Activated T-cell treated with anti-CD3 and anti-CD28 coated beads, Interleukin-2, amount 50 U/mL, for 24 hours (primary cell): ENCODE measurements around the gene TFPI2.

Experiments used
- DNase-seq: peaks from one replicate; pipeline ENCODE4 v3.0.0-alpha.2; 2020
- H3K27ac Mint-ChIP-seq: 2 replicates; pipeline ENCODE4 v1.8.0; 2020; ENCODE audit warnings: mild to moderate bottlenecking, mixed read lengths
- H3K27me3 Mint-ChIP-seq: 2 replicates; pipeline ENCODE4 v1.8.0; 2020; ENCODE audit warnings: mixed read lengths
- H3K36me3 Mint-ChIP-seq: 2 replicates; pipeline ENCODE4 v1.8.0; 2020; ENCODE audit warnings: low read depth, mixed read lengths
- H3K4me1 Mint-ChIP-seq: 2 replicates; pipeline ENCODE4 v1.8.0; 2020; ENCODE audit warnings: low read depth, mixed read lengths
- H3K4me3 Mint-ChIP-seq: 2 replicates; pipeline ENCODE4 v1.8.0; 2020; ENCODE audit warnings: mild to moderate bottlenecking, moderate library complexity, mixed read lengths
- H3K9me3 Mint-ChIP-seq: 2 replicates; pipeline ENCODE4 v1.8.0; 2020; ENCODE audit warnings: mixed read lengths

Gene TFPI2

GRCh38 chr7:93889261-93889660 lies 1.3 kb downstream of the TFPI2 start:
- no peak overlapping the region for H3K27ac Mint-ChIP-seq
- no peaks in the 10 kb centered on the region for H3K36me3 Mint-ChIP-seq
- H3K4me1 Mint-ChIP-seq = peaks cover 11% of the 10 kb centered on the region
- H3K9me3 Mint-ChIP-seq = no peaks in the 10 kb centered on the region
- peaks cover 63% of the 10 kb centered on the region for H3K27me3 Mint-ChIP-seq
- DNase-seq = no peak
- no peak overlapping the region for H3K4me3 Mint-ChIP-seq

- DNase-seq = no peak
- Mint-ChIP-seq H3K27ac (no peak overlapping the region), H3K9me3 (no peaks in the 10 kb centered on the region), H3K27me3 (peaks cover 24% of the 10 kb centered on the region), H3K4me3 (no peak overlapping the region), H3K4me1 (peaks cover under 1% of the 10 kb centered on the region), H3K36me3 (no peaks in the 10 kb centered on the region)
Observed at GRCh38 chr7:93884541-93884940, 6.0 kb downstream of the TFPI2 start.

GRCh38 chr7:93883917-93884345 lies 6.6 kb downstream of the TFPI2 start:
- Mint-ChIP-seq H3K4me1 (no peaks in the 10 kb centered on the region), H3K4me3 (no peak overlapping the region), H3K27ac (no peak overlapping the region)

GRCh38 chr7:93883078-93883916 lies 7.3 kb downstream of the TFPI2 start:
- peaks cover 12% of the 10 kb centered on the region for H3K27me3 Mint-ChIP-seq
- H3K4me3 Mint-ChIP-seq = no peak overlapping the region
- no peaks in the 10 kb centered on the region for H3K9me3 Mint-ChIP-seq
- H3K4me1 Mint-ChIP-seq = no peaks in the 10 kb centered on the region
- no peaks in the 10 kb centered on the region for H3K36me3 Mint-ChIP-seq
- no peak for DNase-seq
- H3K27ac Mint-ChIP-seq = no peak overlapping the region

More at GRCh38 chr7:93883917-93884345, 6.6 kb downstream of the TFPI2 start:
- no peaks in the 10 kb centered on the region for H3K36me3 Mint-ChIP-seq
- no peak for DNase-seq
- H3K9me3 Mint-ChIP-seq = no peaks in the 10 kb centered on the region
- peaks cover 18% of the 10 kb centered on the region for H3K27me3 Mint-ChIP-seq

GRCh38 chr7:93882468-93882867 lies 8.1 kb downstream of the TFPI2 start:
- H3K9me3 Mint-ChIP-seq = no peaks in the 10 kb centered on the region
- H3K4me1 Mint-ChIP-seq = no peaks in the 10 kb centered on the region
- H3K4me3 Mint-ChIP-seq = no peak overlapping the region
- peaks cover 6% of the 10 kb centered on the region for H3K27me3 Mint-ChIP-seq
- DNase-seq = no peak
- no peaks in the 10 kb centered on the region for H3K36me3 Mint-ChIP-seq
- no peak overlapping the region for H3K27ac Mint-ChIP-seq

- Mint-ChIP-seq H3K4me1 (no peaks in the 10 kb centered on the region), H3K4me3 (no peak overlapping the region), H3K27me3 (no peaks in the 10 kb centered on the region), H3K27ac (no peak overlapping the region), H3K36me3 (no peaks in the 10 kb centered on the region), H3K9me3 (no peaks in the 10 kb centered on the region)
- no peak for DNase-seq
Observed at GRCh38 chr7:93879356-93879755, 11.2 kb downstream of the TFPI2 start.

- no peak overlapping the region for H3K27ac Mint-ChIP-seq
- H3K9me3 Mint-ChIP-seq = peaks cover 5% of the 10 kb centered on the region
- H3K4me1 Mint-ChIP-seq = no peaks in the 10 kb centered on the region
- no peak for DNase-seq
- H3K36me3 Mint-ChIP-seq = no peaks in the 10 kb centered on the region
- H3K4me3 Mint-ChIP-seq = no peak overlapping the region
- H3K27me3 Mint-ChIP-seq = no peaks in the 10 kb centered on the region
Observed at GRCh38 chr7:93877742-93878141, 12.8 kb downstream of the TFPI2 start.

GRCh38 chr7:93873998-93874574 lies 16.5 kb downstream of the TFPI2 start:
- no peaks in the 10 kb centered on the region for H3K36me3 Mint-ChIP-seq
- H3K9me3 Mint-ChIP-seq = peaks cover 5% of the 10 kb centered on the region
- no peak overlapping the region for H3K4me3 Mint-ChIP-seq
- H3K27me3 Mint-ChIP-seq = no peaks in the 10 kb centered on the region
- H3K27ac Mint-ChIP-seq = no peak overlapping the region
- no peaks in the 10 kb centered on the region for H3K4me1 Mint-ChIP-seq
- DNase-seq = no peak

GRCh38 chr7:93866886-93867285 lies 23.7 kb downstream of the TFPI2 start:
- no peak overlapping the region for H3K27ac Mint-ChIP-seq
- no peak for DNase-seq
- no peaks in the 10 kb centered on the region for H3K9me3 Mint-ChIP-seq
- no peaks in the 10 kb centered on the region for H3K4me1 Mint-ChIP-seq
- no peak overlapping the region for H3K4me3 Mint-ChIP-seq
- H3K36me3 Mint-ChIP-seq = no peaks in the 10 kb centered on the region
- no peaks in the 10 kb centered on the region for H3K27me3 Mint-ChIP-seq

- Mint-ChIP-seq H3K9me3 (no peaks in the 10 kb centered on the region), H3K27me3 (no peaks in the 10 kb centered on the region), H3K4me3 (no peak overlapping the region), H3K4me1 (no peaks in the 10 kb centered on the region), H3K36me3 (no peaks in the 10 kb centered on the region), H3K27ac (no peak overlapping the region)
- no peak for DNase-seq
Observed at GRCh38 chr7:93862651-93863050, 27.9 kb downstream of the TFPI2 start.

- H3K27me3 Mint-ChIP-seq = no peaks in the 10 kb centered on the region
- H3K4me1 Mint-ChIP-seq = no peaks in the 10 kb centered on the region
- H3K4me3 Mint-ChIP-seq = no peak overlapping the region
- DNase-seq = no peak
- no peaks in the 10 kb centered on the region for H3K36me3 Mint-ChIP-seq
- no peak overlapping the region for H3K27ac Mint-ChIP-seq
- H3K9me3 Mint-ChIP-seq = no peaks in the 10 kb centered on the region
Observed at GRCh38 chr7:93861325-93861949, 29.1 kb downstream of the TFPI2 start.

- Mint-ChIP-seq H3K36me3 (no peaks in the 10 kb centered on the region), H3K4me1 (no peaks in the 10 kb centered on the region), H3K9me3 (no peaks in the 10 kb centered on the region), H3K4me3 (no peak overlapping the region), H3K27ac (no peak overlapping the region), H3K27me3 (peaks cover 5% of the 10 kb centered on the region)
- DNase-seq = no peak
Observed at GRCh38 chr7:93860261-93860660, 30.3 kb downstream of the TFPI2 start.

- Mint-ChIP-seq H3K4me3 (no peak overlapping the region), H3K36me3 (no peaks in the 10 kb centered on the region)
Observed at GRCh38 chr7:93858857-93859256, 31.7 kb downstream of the TFPI2 start.

GRCh38 chr7:93856323-93856722 lies 34.2 kb downstream of the TFPI2 start:
- Mint-ChIP-seq H3K27me3 (peaks cover 5% of the 10 kb centered on the region), H3K36me3 (no peaks in the 10 kb centered on the region), H3K4me1 (no peaks in the 10 kb centered on the region), H3K9me3 (no peaks in the 10 kb centered on the region), H3K27ac (no peak overlapping the region), H3K4me3 (no peak overlapping the region)
- no peak for DNase-seq

More at GRCh38 chr7:93858857-93859256, 31.7 kb downstream of the TFPI2 start:
- H3K9me3 Mint-ChIP-seq = no peaks in the 10 kb centered on the region
- no peak overlapping the region for H3K27ac Mint-ChIP-seq
- no peak for DNase-seq
- H3K27me3 Mint-ChIP-seq = peaks cover 5% of the 10 kb centered on the region
- H3K4me1 Mint-ChIP-seq = no peaks in the 10 kb centered on the region

- Mint-ChIP-seq H3K27ac (no peak overlapping the region), H3K9me3 (no peaks in the 10 kb centered on the region), H3K27me3 (peaks cover 5% of the 10 kb centered on the region), H3K4me1 (no peaks in the 10 kb centered on the region), H3K36me3 (no peaks in the 10 kb centered on the region), H3K4me3 (no peak overlapping the region)
- no peak for DNase-seq
Observed at GRCh38 chr7:93855797-93856196, 34.8 kb downstream of the TFPI2 start.
